Gastroesophageal sphincter (tissue), 3 donors: ENCODE data around the gene INSR.

Experiments used
- EP300 ChIP-seq: sonication (generic); formaldehyde crosslinking; IDR thresholded peaks from one replicate; pipeline ENCODE4 v1.6.1; 2017; ENCODE audit warnings: antibody characterized with exemption, mild to moderate bottlenecking
- POLR2A ChIP-seq, 2 donors: fragments of 450-650 bp; IDR thresholded peaks; one replicate each; pipeline ENCODE4 v1.6.1; 2017; ENCODE audit warnings: antibody characterized with exemption in 2 of 2, mild to moderate bottlenecking in 2 of 2, moderate library complexity in 1 of 2
- POLR2AphosphoS5 ChIP-seq: sonication (generic); formaldehyde crosslinking; IDR thresholded peaks from one replicate; pipeline ENCODE4 v1.6.1; 2017; ENCODE audit warnings: antibody characterized with exemption
- TF ChIP-seq, protein P1 (sequence below), 4 experiments: fragments of 200-600 bp in 2 of 4; fragments of 450-650 bp in 2 of 4; sonication (generic) in 1 of 4; IDR thresholded peaks; one replicate each; pipeline ENCODE4 v1.5.1; 2017 to 2019; ENCODE audit warnings: antibody characterized with exemption in 4 of 4, mild to moderate bottlenecking in 2 of 4, moderate library complexity in 2 of 4

DNA sequence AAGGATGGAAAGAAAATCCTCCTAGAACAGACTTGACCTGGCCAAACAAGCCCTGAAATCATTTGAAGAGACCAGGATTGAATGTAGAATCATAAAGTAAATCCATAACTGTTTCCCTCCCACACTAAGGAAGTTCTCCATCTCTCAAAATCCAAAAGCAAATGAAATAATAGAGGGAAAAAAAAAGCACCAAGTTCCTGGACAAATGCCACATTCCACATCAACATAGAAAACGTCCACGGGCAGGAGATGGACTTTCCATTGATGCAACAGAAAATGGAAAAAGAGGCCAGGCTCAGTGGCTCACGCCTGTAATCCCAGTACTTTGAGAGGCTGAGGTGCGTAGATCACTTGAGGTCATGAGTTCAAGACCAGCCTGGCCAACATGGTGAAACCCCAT lies 56.2 kb downstream of the INSR start:
- no peak for TF ChIP-seq POLR2A (IDR thresholded peaks at IDR 0.05)
- TF ChIP-seq, protein P1, sequence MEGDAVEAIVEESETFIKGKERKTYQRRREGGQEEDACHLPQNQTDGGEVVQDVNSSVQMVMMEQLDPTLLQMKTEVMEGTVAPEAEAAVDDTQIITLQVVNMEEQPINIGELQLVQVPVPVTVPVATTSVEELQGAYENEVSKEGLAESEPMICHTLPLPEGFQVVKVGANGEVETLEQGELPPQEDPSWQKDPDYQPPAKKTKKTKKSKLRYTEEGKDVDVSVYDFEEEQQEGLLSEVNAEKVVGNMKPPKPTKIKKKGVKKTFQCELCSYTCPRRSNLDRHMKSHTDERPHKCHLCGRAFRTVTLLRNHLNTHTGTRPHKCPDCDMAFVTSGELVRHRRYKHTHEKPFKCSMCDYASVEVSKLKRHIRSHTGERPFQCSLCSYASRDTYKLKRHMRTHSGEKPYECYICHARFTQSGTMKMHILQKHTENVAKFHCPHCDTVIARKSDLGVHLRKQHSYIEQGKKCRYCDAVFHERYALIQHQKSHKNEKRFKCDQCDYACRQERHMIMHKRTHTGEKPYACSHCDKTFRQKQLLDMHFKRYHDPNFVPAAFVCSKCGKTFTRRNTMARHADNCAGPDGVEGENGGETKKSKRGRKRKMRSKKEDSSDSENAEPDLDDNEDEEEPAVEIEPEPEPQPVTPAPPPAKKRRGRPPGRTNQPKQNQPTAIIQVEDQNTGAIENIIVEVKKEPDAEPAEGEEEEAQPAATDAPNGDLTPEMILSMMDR (IDR thresholded peaks at IDR 0.05): no peak
- no peak for TF ChIP-seq POLR2AphosphoS5
- TF ChIP-seq EP300: no peak
